CD4-positive, alpha-beta T cell treated with Interleukin-21 for 1 hour (primary cell): ENCODE data around the gene FBXL7.

Source experiments
- DNase-seq: peaks from one replicate; pipeline ENCODE4 v3.0.0-alpha.2; 2020

Gene FBXL7

GRCh38 chr5:15926586-15926985, 426.6 kb downstream of the FBXL7 start:
- DNase-seq = no peak

DNA sequence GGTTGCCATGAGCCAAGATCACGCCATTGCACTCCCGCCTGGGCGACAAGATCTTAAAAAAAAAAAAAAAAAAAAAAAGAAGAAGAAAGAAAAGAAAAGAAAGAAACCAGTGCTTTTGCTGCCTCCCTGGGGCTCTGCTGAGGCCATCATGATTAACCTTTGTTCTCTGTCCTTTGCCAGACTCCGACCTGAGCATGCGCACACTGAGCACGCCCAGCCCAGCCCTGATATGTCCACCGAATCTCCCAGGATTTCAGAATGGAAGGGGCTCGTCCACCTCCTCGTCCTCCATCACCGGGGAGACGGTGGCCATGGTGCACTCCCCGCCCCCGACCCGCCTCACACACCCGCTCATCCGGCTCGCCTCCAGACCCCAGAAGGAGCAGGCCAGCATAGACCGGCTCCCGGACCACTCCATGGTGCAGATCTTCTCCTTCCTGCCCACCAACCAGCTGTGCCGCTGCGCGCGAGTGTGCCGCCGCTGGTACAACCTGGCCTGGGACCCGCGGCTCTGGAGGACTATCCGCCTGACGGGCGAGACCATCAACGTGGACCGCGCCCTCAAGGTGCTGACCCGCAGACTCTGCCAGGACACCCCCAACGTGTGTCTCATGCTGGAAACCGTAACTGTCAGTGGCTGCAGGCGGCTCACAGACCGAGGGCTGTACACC, 427.9 kb downstream of the FBXL7 start:
- DNase-seq = no peak

- no peak for DNase-seq
Measured at GRCh38 chr5:15929611-15930263, 429.8 kb downstream of the FBXL7 start.

GRCh38 chr5:15932066-15932465, 432.1 kb downstream of the FBXL7 start:
- DNase-seq = no peak

GRCh38 chr5:15933259-15934207, 433.6 kb downstream of the FBXL7 start:
- no peak for DNase-seq

GRCh38 chr5:15936505-15937245, 436.7 kb downstream of the FBXL7 start:
- DNase-seq = no peak

DNA sequence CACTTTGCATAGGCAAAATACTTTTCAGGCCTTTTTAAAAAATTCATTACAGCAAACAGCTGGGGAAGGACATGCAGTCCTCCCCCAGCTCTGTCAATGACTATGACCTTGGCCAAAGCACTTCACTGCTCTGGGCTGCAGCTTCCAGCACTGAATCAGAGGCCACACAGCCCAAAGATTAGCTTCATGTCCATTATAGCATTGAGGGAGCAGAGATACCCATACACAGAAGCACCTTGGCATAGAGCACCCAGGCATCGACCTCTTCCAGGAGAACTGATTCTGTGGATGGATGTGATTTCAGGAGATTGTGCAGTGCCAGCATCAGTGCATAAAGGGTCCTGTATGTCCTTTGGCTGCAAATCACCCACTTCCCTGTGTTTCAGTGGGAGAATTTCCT, 437.7 kb downstream of the FBXL7 start:
- DNase-seq = no peak

GRCh38 chr5:15938186-15938585, 438.2 kb downstream of the FBXL7 start:
- no peak for DNase-seq

DNA sequence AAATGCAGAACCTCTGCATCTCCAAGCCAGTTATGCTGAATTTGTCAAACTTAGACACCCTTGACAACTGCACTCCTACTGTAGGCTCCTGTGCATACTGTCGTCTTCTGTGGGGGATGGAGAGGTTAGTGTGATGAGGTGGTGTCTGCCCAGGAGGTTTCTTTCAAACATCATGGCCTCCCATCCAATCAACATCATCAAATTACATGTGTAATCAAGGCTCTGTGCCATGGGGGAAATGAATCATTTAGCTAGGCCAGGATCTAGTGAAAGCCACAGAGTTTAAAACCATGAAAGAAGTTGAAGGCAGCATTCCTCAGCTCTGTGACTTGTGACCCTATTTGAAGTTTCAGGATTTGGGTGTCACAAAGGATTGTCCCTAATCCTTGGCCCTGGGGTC, 439.0 kb downstream of the FBXL7 start:
- no peak for DNase-seq

- no peak for DNase-seq
Measured at GRCh38 chr5:15940905-15941304, 440.9 kb downstream of the FBXL7 start.

DNA sequence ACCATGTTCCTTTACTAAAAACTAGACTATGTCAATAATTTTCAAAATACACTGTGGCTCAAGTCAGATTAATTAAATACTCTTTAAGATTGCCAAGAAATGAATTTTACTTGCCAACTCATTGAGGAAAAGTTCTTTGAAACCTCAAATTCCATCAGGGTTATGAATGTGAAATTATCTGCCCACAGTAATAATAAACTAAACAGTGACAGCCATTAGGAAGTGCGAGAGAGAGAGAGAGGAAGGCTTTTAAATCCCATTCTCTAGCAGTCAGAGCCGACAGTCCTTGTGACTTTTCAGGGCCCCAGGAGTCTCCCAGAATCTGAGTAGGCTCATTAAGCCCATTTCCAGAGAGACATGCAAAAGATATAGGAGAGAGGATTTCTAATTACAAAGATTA, 443.5 kb downstream of the FBXL7 start:
- no peak for DNase-seq

DNA sequence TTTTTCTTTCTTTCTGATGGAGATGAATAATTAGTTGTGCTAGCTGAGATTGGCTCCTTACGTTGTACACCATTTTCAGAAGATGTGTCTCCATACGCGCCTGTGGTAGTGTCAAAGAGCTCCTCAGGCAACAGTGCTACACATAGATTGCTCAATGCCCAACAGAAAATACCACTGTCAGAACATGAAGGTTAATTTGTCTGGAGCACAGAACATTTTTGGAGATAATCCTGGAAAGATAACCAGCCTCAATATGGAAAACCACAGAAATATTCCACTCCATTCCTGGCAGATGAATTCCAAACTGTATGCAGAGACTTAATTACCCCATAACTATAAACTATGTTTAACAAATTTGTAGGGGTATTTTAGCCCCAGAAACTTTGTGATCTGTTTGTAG, 446.0 kb downstream of the FBXL7 start:
- no peak for DNase-seq

- DNase-seq = no peak
Measured at GRCh38 chr5:15948190-15948589, 448.2 kb downstream of the FBXL7 start.

DNA sequence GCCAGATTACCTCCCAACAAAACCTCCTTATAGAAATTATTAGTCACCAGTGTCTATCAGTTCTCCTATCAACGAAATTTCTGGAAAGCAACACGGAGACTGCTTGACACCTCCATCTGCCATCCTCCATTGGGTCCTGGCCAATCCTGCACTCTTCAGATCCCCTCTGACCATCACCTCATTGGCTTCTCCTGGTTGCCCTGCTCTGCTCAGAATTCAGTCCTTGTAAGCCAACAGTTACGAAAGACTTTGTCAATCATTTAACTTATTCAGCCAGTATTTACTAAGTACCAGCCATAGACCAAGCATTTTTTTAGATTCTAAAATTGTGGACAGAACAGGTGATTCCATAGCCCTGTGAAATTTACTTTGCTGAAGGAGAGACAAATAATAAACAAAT, 451.1 kb downstream of the FBXL7 start:
- no peak for DNase-seq

DNA sequence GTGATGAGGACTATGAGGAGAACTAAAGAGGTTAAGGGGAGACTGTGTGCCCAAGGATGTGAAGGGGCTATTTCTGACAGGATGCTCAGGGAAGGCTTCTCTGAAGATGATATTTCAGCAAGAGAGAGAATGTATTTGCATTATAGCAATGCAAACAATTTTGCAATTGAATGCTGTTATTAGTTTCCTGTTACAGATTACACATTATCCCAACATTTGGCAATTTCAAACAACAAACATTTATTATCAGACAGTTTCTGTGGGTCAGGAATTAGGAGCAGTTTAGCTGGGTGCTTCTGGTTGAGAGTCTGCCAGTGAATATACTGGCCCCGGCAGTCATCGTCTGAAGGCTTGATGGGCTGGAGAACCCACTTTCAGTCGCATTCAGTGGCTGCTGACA, 451.6 kb downstream of the FBXL7 start:
- no peak for DNase-seq

GRCh38 chr5:15956622-15957021, 456.6 kb downstream of the FBXL7 start:
- DNase-seq = no peak

GRCh38 chr5:15957124-15957523, 457.1 kb downstream of the FBXL7 start:
- no peak for DNase-seq

DNA sequence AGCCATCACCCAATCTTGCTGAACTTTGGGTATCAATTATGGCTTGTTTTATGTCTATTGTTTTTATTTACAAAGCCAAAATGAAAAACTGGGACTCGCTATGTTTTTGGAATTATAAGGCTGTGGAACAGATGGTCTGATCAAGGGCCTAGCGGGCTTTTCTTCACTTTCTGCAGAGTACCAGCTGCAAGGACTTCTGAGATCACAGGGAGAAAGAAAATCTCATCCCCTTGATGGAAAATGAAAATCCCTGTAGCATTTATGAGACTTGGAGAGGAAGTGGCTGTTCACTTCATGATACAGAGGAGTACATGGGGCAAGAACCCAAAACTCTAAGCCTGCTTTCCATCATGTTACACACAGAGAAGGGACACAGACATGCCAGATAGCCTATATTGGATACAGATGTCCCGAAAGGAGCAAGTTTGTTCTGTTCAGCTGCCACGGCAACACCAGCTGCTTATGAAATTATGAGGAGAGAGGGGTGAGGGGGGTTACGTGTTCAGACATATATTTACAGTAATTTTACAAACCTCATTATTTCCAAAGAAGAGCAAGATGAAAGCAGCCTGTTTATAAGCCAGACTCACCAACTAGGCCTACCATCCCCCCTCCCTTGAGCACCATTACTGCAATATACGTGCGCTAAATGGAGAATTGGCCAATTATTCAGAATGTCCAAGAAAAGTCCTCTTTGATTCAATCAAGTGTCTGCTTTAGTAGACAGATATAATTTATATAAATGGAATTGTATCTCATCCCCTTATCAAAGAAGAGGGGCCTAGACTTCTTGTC, 459.6 kb downstream of the FBXL7 start:
- no peak for DNase-seq

DNA sequence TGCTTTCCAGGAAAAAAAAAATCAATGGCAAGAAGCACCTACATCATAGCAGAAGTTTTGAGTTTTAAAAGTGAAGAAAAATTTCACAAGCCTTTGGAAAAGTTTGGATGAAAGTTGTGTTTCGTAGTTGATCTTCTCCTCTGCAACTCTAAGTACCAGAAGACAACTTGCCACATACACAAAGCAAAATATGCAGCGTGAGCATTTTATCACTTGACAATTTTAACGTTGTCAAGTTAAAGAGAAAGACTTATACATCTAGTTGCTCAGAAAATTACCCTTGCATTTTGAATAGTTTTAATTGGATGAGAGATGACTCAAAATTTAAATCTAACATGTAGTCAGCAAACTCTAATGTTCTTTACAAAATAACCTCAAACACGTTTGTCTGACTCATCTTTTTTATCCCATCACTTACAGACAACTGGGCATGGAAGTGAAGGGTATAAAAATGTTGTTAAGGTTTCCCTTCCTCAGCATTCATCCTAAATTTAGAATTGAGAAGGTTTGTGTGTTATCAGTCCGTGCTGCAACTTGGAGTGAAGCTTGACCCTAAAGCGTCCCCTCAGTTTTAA, 466.2 kb downstream of the FBXL7 start:
- DNase-seq = no peak

GRCh38 chr5:15966651-15967050, 466.7 kb downstream of the FBXL7 start:
- no peak for DNase-seq

DNA sequence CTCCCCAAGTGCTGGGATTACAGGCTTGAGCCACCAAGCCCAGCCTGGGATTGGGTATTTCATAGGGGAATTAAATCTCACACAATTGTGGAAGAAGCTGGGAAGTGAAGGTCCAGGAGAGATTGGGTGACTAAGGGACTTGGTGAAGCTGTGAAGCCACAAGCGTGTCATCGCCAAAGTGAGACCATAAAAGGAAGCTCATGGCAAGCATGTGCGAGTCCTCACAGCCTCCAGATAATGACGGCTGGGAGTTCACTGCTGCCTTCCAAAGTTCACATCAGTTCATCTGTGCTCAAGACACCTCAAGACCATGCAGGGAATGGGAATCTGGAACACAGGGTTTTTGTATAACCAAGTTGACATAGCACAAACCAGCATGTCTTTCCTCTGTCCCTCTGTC, 469.0 kb downstream of the FBXL7 start:
- no peak for DNase-seq

DNA sequence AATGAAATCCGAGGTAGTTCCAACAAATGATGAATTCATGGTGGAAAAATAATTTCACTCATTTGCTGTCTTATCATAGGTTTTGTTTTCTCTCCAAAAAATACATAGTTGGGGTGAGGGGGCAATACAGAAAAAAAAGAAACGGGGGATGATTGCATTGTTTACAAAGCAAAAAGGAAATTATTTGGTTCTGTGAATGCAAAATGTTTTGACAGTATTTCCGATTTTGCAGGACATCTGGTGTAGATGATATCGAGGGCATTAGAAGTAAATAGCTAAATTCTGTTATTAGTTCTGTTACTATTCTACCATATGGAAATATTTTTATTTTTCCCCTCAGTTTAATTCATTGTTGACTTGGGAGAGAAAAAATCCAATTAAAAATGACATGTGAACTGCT, 477.9 kb downstream of the FBXL7 start:
- no peak for DNase-seq
